ENCODE results near the gene CSNK1E.
"Not testable (repeated sequence)": the region's sequence is repeated elsewhere in the genome, so short reads cannot be mapped to it uniquely, and the experiment has no call there.

CSNK1E gene

GRCh38 chr22:38317122-38317994, at the start of gene CSNK1E:
Gene CSNK1E (minus strand): TSS chr22:38317433. CDS start chr22:38314157, 3,276 bp downstream.
- Histone ChIP-seq H3K36me3 (ENCODE audit: insufficient read depth, low read length) (peaks cover 7% of the 10 kb centered on the region; the same call in 1 of the 2 replicates), H3K4me1 (ENCODE audit: control insufficient read depth, insufficient read depth, low read length, unreplicated experiment) (peaks cover 38% of the 10 kb centered on the region), H3K4me3 (ENCODE audit: low read depth, low read length) (peak within 1 kb of the TSS; percentile 94), H3K27me3 (ENCODE audit: insufficient read depth, low read length) (no peaks in the 10 kb centered on the region), H2AFZ (ENCODE audit: low read length, unreplicated experiment) (peak within 1 kb of the TSS; percentile 42), H3K79me2 (ENCODE audit: control insufficient read depth, insufficient read depth, low read length, unreplicated experiment) (peaks cover 46% of the 10 kb centered on the region), H3K27ac (ENCODE audit: low read depth, low read length) (peak within 1 kb of the TSS; percentile 98)

- not testable (repeated sequence) for H3K4me1 ChIP-seq (ENCODE audit: control insufficient read depth, insufficient read depth, low read length, unreplicated experiment)
Observed at GRCh38 chr22:38365829-38366228, 48.6 kb upstream of the CSNK1E start.

GRCh38 chr22:38365174-38365573, 47.9 kb upstream of the CSNK1E start:
- H2AFZ ChIP-seq (ENCODE audit: low read length, unreplicated experiment); H3K27me3 ChIP-seq (ENCODE audit: insufficient read depth, low read length); H3K27ac ChIP-seq (ENCODE audit: low read depth, low read length); H3K4me3 ChIP-seq (ENCODE audit: low read depth, low read length); H3K4me1 ChIP-seq (ENCODE audit: control insufficient read depth, insufficient read depth, low read length, unreplicated experiment); H3K36me3 ChIP-seq (ENCODE audit: insufficient read depth, low read length); H3K79me2 ChIP-seq (ENCODE audit: control insufficient read depth, insufficient read depth, low read length, unreplicated experiment): not testable (repeated sequence)

More at GRCh38 chr22:38365829-38366228, 48.6 kb upstream of the CSNK1E start:
- H3K4me3 ChIP-seq (ENCODE audit: low read depth, low read length); H3K79me2 ChIP-seq (ENCODE audit: control insufficient read depth, insufficient read depth, low read length, unreplicated experiment); H3K27me3 ChIP-seq (ENCODE audit: insufficient read depth, low read length); H2AFZ ChIP-seq (ENCODE audit: low read length, unreplicated experiment); H3K36me3 ChIP-seq (ENCODE audit: insufficient read depth, low read length); H3K27ac ChIP-seq (ENCODE audit: low read depth, low read length): not testable (repeated sequence)

- not testable (repeated sequence) for H3K79me2 ChIP-seq (ENCODE audit: control insufficient read depth, insufficient read depth, low read length, unreplicated experiment); H3K4me1 ChIP-seq (ENCODE audit: control insufficient read depth, insufficient read depth, low read length, unreplicated experiment); H3K4me3 ChIP-seq (ENCODE audit: low read depth, low read length); H3K36me3 ChIP-seq (ENCODE audit: insufficient read depth, low read length); H3K27me3 ChIP-seq (ENCODE audit: insufficient read depth, low read length); H3K27ac ChIP-seq (ENCODE audit: low read depth, low read length); H2AFZ ChIP-seq (ENCODE audit: low read length, unreplicated experiment)
Observed at GRCh38 chr22:38360560-38360959, 43.3 kb upstream of the CSNK1E start.

DNA sequence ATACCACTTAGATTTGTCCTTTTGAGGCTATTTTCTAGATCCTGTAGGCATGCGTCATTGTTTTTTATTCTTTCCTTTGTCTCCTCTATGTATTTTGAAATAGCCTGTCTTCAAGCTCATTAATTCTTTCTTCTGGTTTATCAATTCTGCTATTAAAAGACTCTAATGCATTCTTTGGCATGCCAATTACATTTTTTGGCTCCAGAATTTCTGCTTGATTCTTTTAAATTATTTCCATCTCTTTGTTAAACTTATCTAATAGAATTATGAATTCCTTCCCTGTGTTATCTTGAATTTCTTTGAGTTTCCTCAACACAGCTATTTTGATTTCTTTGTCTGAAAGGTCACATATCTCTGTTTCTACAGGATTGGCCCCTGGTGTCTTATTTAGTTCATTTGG, 42.6 kb upstream of the CSNK1E start:
- not testable (repeated sequence) for H3K4me1 ChIP-seq (ENCODE audit: control insufficient read depth, insufficient read depth, low read length, unreplicated experiment)

GRCh38 chr22:38357971-38358370, 40.7 kb upstream of the CSNK1E start:
- not testable (repeated sequence) for H3K36me3 ChIP-seq (ENCODE audit: insufficient read depth, low read length); H3K4me3 ChIP-seq (ENCODE audit: low read depth, low read length); H2AFZ ChIP-seq (ENCODE audit: low read length, unreplicated experiment); H3K27me3 ChIP-seq (ENCODE audit: insufficient read depth, low read length); H3K79me2 ChIP-seq (ENCODE audit: control insufficient read depth, insufficient read depth, low read length, unreplicated experiment); H3K27ac ChIP-seq (ENCODE audit: low read depth, low read length); H3K4me1 ChIP-seq (ENCODE audit: control insufficient read depth, insufficient read depth, low read length, unreplicated experiment)

More for the DNA sequence above, 42.6 kb upstream of the CSNK1E start:
- H3K4me3 ChIP-seq (ENCODE audit: low read depth, low read length); H3K27ac ChIP-seq (ENCODE audit: low read depth, low read length); H3K36me3 ChIP-seq (ENCODE audit: insufficient read depth, low read length); H3K27me3 ChIP-seq (ENCODE audit: insufficient read depth, low read length); H3K79me2 ChIP-seq (ENCODE audit: control insufficient read depth, insufficient read depth, low read length, unreplicated experiment); H2AFZ ChIP-seq (ENCODE audit: low read length, unreplicated experiment): not testable (repeated sequence)

GRCh38 chr22:38355275-38355674, 38.0 kb upstream of the CSNK1E start:
- H3K36me3 ChIP-seq (ENCODE audit: insufficient read depth, low read length), result no peaks in the 10 kb centered on the region
- no peaks in the 10 kb centered on the region for H3K4me1 ChIP-seq (ENCODE audit: control insufficient read depth, insufficient read depth, low read length, unreplicated experiment)
- H3K79me2 ChIP-seq (ENCODE audit: control insufficient read depth, insufficient read depth, low read length, unreplicated experiment), result no peaks in the 10 kb centered on the region
- no peak overlapping the region for H3K27ac ChIP-seq (ENCODE audit: low read depth, low read length)
- H3K4me3 ChIP-seq (ENCODE audit: low read depth, low read length), result no peak overlapping the region
- no peak overlapping the region for H2AFZ ChIP-seq (ENCODE audit: low read length, unreplicated experiment)
- H3K27me3 ChIP-seq (ENCODE audit: insufficient read depth, low read length), result no peaks in the 10 kb centered on the region

DNA sequence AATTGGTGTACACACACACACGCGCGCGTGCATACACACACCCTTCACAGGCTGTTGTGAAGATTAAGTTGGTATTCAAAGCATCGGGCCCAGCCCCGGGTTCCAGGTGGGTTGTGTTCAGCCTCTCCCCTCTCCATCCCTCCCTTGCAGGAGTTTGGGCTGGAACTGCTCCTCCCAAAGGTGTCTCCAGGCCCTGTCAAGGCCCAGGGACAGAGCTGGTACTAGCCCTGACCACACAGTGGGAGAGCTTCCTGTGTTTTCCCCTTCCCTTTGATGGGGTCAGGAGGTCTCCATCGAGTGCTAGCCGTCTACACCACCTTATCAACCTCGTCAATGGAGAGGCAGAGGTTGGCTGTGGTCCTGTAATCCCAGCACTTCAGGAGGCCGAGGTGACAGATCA, 36.5 kb upstream of the CSNK1E start:
- Histone ChIP-seq H2AFZ (ENCODE audit: low read length, unreplicated experiment) (no peak overlapping the region), H3K4me3 (ENCODE audit: low read depth, low read length) (no peak overlapping the region), H3K27ac (ENCODE audit: low read depth, low read length) (no peak overlapping the region), H3K36me3 (ENCODE audit: insufficient read depth, low read length) (no peaks in the 10 kb centered on the region), H3K4me1 (ENCODE audit: control insufficient read depth, insufficient read depth, low read length, unreplicated experiment) (no peaks in the 10 kb centered on the region), H3K27me3 (ENCODE audit: insufficient read depth, low read length) (no peaks in the 10 kb centered on the region), H3K79me2 (ENCODE audit: control insufficient read depth, insufficient read depth, low read length, unreplicated experiment) (no peaks in the 10 kb centered on the region)

- H2AFZ ChIP-seq (ENCODE audit: low read length, unreplicated experiment), result no peak overlapping the region
Observed at GRCh38 chr22:38353142-38353629, 36.0 kb upstream of the CSNK1E start.

GRCh38 chr22:38352436-38352835, 35.2 kb upstream of the CSNK1E start:
- no peak overlapping the region for H3K27ac ChIP-seq (ENCODE audit: low read depth, low read length)
- H3K79me2 ChIP-seq (ENCODE audit: control insufficient read depth, insufficient read depth, low read length, unreplicated experiment), result no peaks in the 10 kb centered on the region
- H3K4me3 ChIP-seq (ENCODE audit: low read depth, low read length), result no peak overlapping the region
- H3K4me1 ChIP-seq (ENCODE audit: control insufficient read depth, insufficient read depth, low read length, unreplicated experiment), result no peaks in the 10 kb centered on the region
- no peaks in the 10 kb centered on the region for H3K27me3 ChIP-seq (ENCODE audit: insufficient read depth, low read length)
- no peaks in the 10 kb centered on the region for H3K36me3 ChIP-seq (ENCODE audit: insufficient read depth, low read length)
- H2AFZ ChIP-seq (ENCODE audit: low read length, unreplicated experiment), result no peak overlapping the region

More at GRCh38 chr22:38353142-38353629, 36.0 kb upstream of the CSNK1E start:
- H3K4me1 ChIP-seq (ENCODE audit: control insufficient read depth, insufficient read depth, low read length, unreplicated experiment), result no peaks in the 10 kb centered on the region
- no peaks in the 10 kb centered on the region for H3K36me3 ChIP-seq (ENCODE audit: insufficient read depth, low read length)
- no peaks in the 10 kb centered on the region for H3K79me2 ChIP-seq (ENCODE audit: control insufficient read depth, insufficient read depth, low read length, unreplicated experiment)
- no peaks in the 10 kb centered on the region for H3K27me3 ChIP-seq (ENCODE audit: insufficient read depth, low read length)
- no peak overlapping the region for H3K4me3 ChIP-seq (ENCODE audit: low read depth, low read length)
- H3K27ac ChIP-seq (ENCODE audit: low read depth, low read length), result no peak overlapping the region
